ENCODE measurements around the gene SPATA12.

Gene SPATA12

GRCh38 chr3:57110798-57111197 is 50.3 kb downstream of the SPATA12 start:
- no peaks in the 10 kb centered on the region for H3K9me3 ChIP-seq
- H3K27ac ChIP-seq: no peak overlapping the region
- H3K27me3 ChIP-seq: no peaks in the 10 kb centered on the region
- no peaks in the 10 kb centered on the region for H3K4me1 ChIP-seq (ENCODE audit: control insufficient read depth in 1 of 2, insufficient read depth in 1 of 2, low read depth in 1 of 2, low read length in 1 of 2)
- no peaks in the 10 kb centered on the region for H3K36me3 ChIP-seq
- no peak overlapping the region for H3K4me3 ChIP-seq (ENCODE audit: low read depth in 1 of 2, low read length in 1 of 2)
- TF ChIP-seq CTCF (IDR thresholded peaks at IDR 0.05): no peak

GRCh38 chr3:57112206-57112605 is 51.7 kb downstream of the SPATA12 start:
- Histone ChIP-seq H3K4me3 (ENCODE audit: low read depth in 1 of 2, low read length in 1 of 2) (no peak overlapping the region), H3K9me3 (no peaks in the 10 kb centered on the region), H3K27ac (no peak overlapping the region), H3K4me1 (ENCODE audit: control insufficient read depth in 1 of 2, insufficient read depth in 1 of 2, low read depth in 1 of 2, low read length in 1 of 2) (no peaks in the 10 kb centered on the region), H3K27me3 (no peaks in the 10 kb centered on the region), H3K36me3 (no peaks in the 10 kb centered on the region)
- no peak for TF ChIP-seq CTCF (IDR thresholded peaks at IDR 0.05)

- Histone ChIP-seq H3K4me1 (ENCODE audit: control insufficient read depth in 1 of 2, insufficient read depth in 1 of 2, low read depth in 1 of 2, low read length in 1 of 2) (no peaks in the 10 kb centered on the region), H3K36me3 (no peaks in the 10 kb centered on the region), H3K4me3 (ENCODE audit: low read depth in 1 of 2, low read length in 1 of 2) (no peak overlapping the region), H3K27me3 (no peaks in the 10 kb centered on the region), H3K9me3 (no peaks in the 10 kb centered on the region), H3K27ac (no peak overlapping the region)
- TF ChIP-seq CTCF (IDR thresholded peaks at IDR 0.05): no peak
These were observed 56.0 kb downstream of the SPATA12 start for GRCh38 chr3:57116501-57116900.

GRCh38 chr3:57118254-57118653 is 57.8 kb downstream of the SPATA12 start:
- Histone ChIP-seq H3K4me3 (ENCODE audit: low read depth in 1 of 2, low read length in 1 of 2) (no peak overlapping the region), H3K27me3 (no peaks in the 10 kb centered on the region), H3K9me3 (no peaks in the 10 kb centered on the region), H3K27ac (no peak overlapping the region), H3K4me1 (ENCODE audit: control insufficient read depth in 1 of 2, insufficient read depth in 1 of 2, low read depth in 1 of 2, low read length in 1 of 2) (no peaks in the 10 kb centered on the region), H3K36me3 (no peaks in the 10 kb centered on the region)
- no peak for TF ChIP-seq CTCF (IDR thresholded peaks at IDR 0.05)

- no peaks in the 10 kb centered on the region for H3K4me1 ChIP-seq (ENCODE audit: control insufficient read depth in 1 of 2, insufficient read depth in 1 of 2, low read depth in 1 of 2, low read length in 1 of 2)
- TF ChIP-seq CTCF (IDR thresholded peaks at IDR 0.05): no peak
- no peaks in the 10 kb centered on the region for H3K27me3 ChIP-seq
- no peaks in the 10 kb centered on the region for H3K9me3 ChIP-seq
- H3K27ac ChIP-seq: no peak overlapping the region
- H3K36me3 ChIP-seq: no peaks in the 10 kb centered on the region
- H3K4me3 ChIP-seq (ENCODE audit: low read depth in 1 of 2, low read length in 1 of 2): no peak overlapping the region
These were observed 59.6 kb downstream of the SPATA12 start for GRCh38 chr3:57120040-57120439.

Data from neutrophil (primary cell).